Activated CD8-positive, alpha-beta T cell treated with anti-CD3 and anti-CD28 coated beads for 36 hours (primary cell): Measurements from ENCODE around the gene SAFB2. TPM values are rescaled to one million over a fixed set of nuclear protein-coding genes. Genes with fewer than 3 reads are reported as not detected.
A peak's percentile ranks its signal among the peaks of the same experiment; 100 is the strongest.

Source experiments
- ATAC-seq: fragments of 200-7000 bp; cut with Tn5 transposase; one replicate; pipeline ENCODE4 v1.10.0; 2021; ENCODE audit warnings: mild to moderate bottlenecking, moderate library complexity
- CTCF ChIA-PET: fragments of 350-600 bp; sonication (Branson Sonifier 250); formaldehyde crosslinking; loops from one replicate; lab custom pipeline; 2021; ENCODE audit warnings: antibody characterized with exemption; lab: Charles Lee
- POLR2A ChIA-PET: fragments of 350-600 bp; sonication (Branson Sonifier 250); formaldehyde crosslinking; loops from one replicate; lab custom pipeline; 2021; ENCODE audit warnings: antibody characterized with exemption; lab: Charles Lee
- DNase-seq: peaks from one replicate; pipeline ENCODE4 v3.0.0-alpha.2; 2020
- H3K27ac Mint-ChIP-seq: one replicate; pipeline ENCODE4 v1.8.0; 2021; ENCODE audit warnings: mild to moderate bottlenecking, mixed read lengths
- H3K27me3 Mint-ChIP-seq: one replicate; pipeline ENCODE4 v1.8.0; 2021; ENCODE audit warnings: mixed read lengths
- H3K36me3 Mint-ChIP-seq: one replicate; pipeline ENCODE4 v1.8.0; 2021; ENCODE audit warnings: low read depth, mixed read lengths
- H3K4me1 Mint-ChIP-seq: one replicate; pipeline ENCODE4 v1.8.0; 2021; ENCODE audit warnings: low read depth, mixed read lengths
- H3K4me3 Mint-ChIP-seq: one replicate; pipeline ENCODE4 v1.8.0; 2021; ENCODE audit warnings: mild to moderate bottlenecking, moderate library complexity, mixed read lengths
- H3K9me3 Mint-ChIP-seq: one replicate; pipeline ENCODE4 v1.8.0; 2021; ENCODE audit warnings: mixed read lengths
- intact Hi-C: fragments of 100-400 bp; cut with micrococcal nuclease; formaldehyde crosslinking; loops from one replicate; pipeline ENCODE4 v1.10.0; 2022
- total RNA-seq, 2 experiments: library from RNA; stranded (reverse); gene quantifications; one replicate each; pipeline ENCODE4 v1.2.3, GENCODE V29; 2021
- TF ChIP-seq, protein P1 (sequence below): fragments of 200-600 bp; IDR thresholded peaks from one replicate; pipeline ENCODE4 v1.8.0; 2022; ENCODE audit warnings: antibody characterized with exemption, mild to moderate bottlenecking

The SAFB2 gene
- total RNA-seq, 2 experiments from 2014 or later: 70.8 to 78.0 TPM

DNA sequence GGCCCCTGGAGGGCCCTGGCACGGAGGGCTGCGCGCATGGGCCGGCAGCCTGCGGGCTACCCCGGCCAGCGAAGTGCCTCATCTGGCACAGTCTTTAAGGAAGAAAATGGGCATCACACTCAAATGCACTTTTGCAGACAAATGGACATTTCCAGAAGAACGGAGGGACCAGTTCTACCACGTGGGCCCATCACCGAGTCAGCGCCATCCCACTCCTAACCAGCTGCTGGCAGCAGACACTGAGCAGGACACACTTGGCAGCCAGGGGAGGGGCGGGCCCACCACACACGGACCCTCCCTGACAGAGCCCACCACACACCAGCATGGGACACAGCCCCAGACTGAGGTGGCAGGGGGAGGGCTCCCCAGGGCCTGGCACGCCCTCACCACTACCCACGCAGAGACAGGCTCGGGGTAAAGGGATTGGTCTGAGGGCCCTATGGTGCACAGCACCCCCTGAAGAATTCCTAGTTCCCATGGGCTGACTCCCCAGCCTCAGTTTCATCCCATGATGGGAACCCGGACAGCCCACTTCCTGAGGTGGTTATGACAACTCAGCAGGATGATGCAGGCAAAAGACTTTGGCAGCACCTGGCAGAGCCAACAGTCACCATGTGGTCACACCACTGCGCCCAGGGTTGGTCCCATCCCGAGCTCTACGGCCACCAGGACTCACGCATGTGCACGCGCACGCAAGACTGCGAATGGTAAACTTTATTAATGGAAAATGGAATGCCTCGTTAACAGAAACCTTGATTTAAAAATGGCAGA lies 36.1 kb downstream of the SAFB2 start:
- Mint-ChIP-seq H3K4me3 (no peak overlapping the region), H3K27me3 (no peaks in the 10 kb centered on the region), H3K27ac (peak overlapping the region; percentile 52), H3K9me3 (no peaks in the 10 kb centered on the region), H3K4me1 (peaks cover 20% of the 10 kb centered on the region), H3K36me3 (peaks cover 40% of the 10 kb centered on the region)
- DNase-seq (no peak), ATAC-seq (peak; percentile 45)
- CTCF ChIA-PET: interaction anchor here (1.0 kb wide), 1 partner anchor 103 kb away, joined by 5 read pairs; the partner anchor contains the start of gene RPL36
- POLR2A ChIA-PET: interaction anchor here (0.6 to 1.6 kb wide), 5 partner anchors 9 to 101 kb away, joined by 3 to 5 read pairs (median 3); no protein-coding TSS in a partner anchor
- TF ChIP-seq, protein P1, sequence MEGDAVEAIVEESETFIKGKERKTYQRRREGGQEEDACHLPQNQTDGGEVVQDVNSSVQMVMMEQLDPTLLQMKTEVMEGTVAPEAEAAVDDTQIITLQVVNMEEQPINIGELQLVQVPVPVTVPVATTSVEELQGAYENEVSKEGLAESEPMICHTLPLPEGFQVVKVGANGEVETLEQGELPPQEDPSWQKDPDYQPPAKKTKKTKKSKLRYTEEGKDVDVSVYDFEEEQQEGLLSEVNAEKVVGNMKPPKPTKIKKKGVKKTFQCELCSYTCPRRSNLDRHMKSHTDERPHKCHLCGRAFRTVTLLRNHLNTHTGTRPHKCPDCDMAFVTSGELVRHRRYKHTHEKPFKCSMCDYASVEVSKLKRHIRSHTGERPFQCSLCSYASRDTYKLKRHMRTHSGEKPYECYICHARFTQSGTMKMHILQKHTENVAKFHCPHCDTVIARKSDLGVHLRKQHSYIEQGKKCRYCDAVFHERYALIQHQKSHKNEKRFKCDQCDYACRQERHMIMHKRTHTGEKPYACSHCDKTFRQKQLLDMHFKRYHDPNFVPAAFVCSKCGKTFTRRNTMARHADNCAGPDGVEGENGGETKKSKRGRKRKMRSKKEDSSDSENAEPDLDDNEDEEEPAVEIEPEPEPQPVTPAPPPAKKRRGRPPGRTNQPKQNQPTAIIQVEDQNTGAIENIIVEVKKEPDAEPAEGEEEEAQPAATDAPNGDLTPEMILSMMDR: no peak
- intact Hi-C loops: no loop called here

DNA sequence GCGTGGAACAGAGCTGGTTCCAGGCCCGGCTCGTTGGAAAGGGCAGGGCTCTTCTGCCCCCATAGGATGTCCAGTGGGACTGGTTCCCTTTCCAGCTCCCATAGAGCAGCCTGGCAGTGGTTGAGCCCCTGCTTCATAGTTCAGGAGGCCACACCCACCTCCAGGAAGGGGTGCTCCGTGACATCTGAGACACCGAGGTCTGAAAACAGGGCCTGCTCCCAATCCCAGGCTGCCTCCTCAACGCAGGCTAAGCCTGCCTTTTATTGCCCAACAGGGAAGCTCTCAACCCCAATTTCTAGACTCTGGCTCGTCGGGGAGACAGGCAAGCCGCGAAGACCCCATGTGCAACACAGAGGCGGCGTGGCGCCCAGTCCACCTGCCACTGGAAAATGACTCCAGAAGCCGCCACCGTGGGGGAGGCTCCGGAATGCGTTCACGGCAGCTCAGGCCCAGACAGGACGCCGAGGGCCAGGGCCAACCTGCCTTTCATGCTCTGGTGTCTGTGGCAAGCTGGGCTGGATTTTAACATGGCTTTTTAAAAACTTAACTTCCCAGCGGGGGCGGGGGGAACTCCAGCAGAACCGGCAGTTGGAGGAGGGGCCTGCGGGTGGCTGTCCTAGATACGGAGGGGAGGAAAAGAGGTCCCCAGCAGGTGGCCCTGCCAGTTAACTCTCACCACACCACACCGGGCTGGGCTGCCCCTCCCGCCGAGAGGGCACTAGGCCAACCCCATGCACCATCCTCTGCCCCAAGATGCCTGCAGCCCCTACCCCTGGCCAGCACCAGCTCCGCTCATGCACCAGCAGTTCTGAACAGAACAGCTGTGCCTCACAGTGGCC lies 36.9 kb downstream of the SAFB2 start:
- TF ChIP-seq, protein P1: no peak
- H3K27me3 Mint-ChIP-seq: no peaks in the 10 kb centered on the region
- ChIA-PET POLR2A (interaction anchor here (0.7 to 1.6 kb wide), 4 partner anchors 10 to 33 kb away, joined by 3 to 5 read pairs (median 4); no protein-coding TSS in a partner anchor), CTCF (interaction anchor here (1.0 kb wide), 1 partner anchor 104 kb away, joined by 5 read pairs; the partner anchor contains the start of gene RPL36)
- peaks cover 36% of the 10 kb centered on the region for H3K36me3 Mint-ChIP-seq
- ATAC-seq (peak; percentile 84), DNase-seq (peak; percentile 84)
- intact Hi-C loops: no loop called here
- peak overlapping the region; percentile 31 for H3K4me3 Mint-ChIP-seq
- peak overlapping the region; percentile 78 for H3K27ac Mint-ChIP-seq
- H3K9me3 Mint-ChIP-seq: no peaks in the 10 kb centered on the region
- H3K4me1 Mint-ChIP-seq: peaks cover 20% of the 10 kb centered on the region

DNA sequence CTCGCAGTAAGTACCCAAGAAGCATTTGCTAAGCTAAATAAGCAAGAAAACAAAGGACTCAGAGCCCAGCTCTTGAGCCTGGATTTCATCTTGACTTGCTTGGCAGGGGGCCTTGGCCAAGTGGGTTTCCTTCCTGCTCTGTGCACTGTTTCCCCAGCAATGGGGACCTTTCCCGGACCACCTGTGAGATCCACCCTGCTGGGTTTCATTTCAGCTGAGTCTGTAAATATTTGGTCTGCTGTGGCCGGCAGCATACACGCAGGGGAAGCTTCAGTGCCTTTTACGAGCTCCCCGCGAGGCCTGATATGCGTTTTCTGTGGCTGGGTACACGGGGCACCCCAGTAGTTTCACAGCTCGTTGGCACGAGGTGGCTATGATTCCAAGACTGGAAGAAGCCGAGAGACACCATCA lies 42.4 kb downstream of the SAFB2 start:
- TF ChIP-seq, protein P1: no peak
- intact Hi-C loops: no loop called here
- CTCF ChIA-PET: interaction anchor here (1.0 to 2.6 kb wide), 3 partner anchors 13 to 771 kb away, joined by 3 to 14 read pairs (median 3); no protein-coding TSS in a partner anchor

DNA sequence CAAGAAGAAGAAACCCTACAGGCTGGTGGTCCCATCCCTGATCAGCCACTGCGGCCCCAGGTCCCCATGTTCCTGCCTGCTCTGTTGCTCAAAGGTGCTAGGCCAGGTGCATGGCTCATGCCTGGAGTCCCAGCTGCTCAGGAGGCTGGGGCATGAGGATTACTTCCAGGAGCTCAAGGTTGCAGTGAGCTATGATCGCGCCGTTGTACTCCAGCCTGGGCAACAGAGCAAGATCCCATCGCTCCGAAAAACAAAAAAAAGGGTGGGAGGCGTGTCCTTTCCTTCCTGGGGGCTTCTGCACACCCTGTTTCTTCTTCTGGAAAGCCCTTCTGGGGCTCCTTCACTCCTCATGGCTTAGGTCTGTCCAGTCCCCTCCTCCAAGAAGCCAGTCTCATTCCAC lies 42.9 kb downstream of the SAFB2 start:
- CTCF ChIA-PET: interaction anchor here (1.0 to 2.6 kb wide), 4 partner anchors 14 to 770 kb away, joined by 3 to 14 read pairs (median 3); no protein-coding TSS in a partner anchor
- peaks cover 4% of the 10 kb centered on the region for H3K36me3 Mint-ChIP-seq
- H3K9me3 Mint-ChIP-seq: no peaks in the 10 kb centered on the region
- H3K27me3 Mint-ChIP-seq: no peaks in the 10 kb centered on the region
- TF ChIP-seq, protein P1: no peak
- POLR2A ChIA-PET: no interaction called here
- no peak overlapping the region for H3K4me3 Mint-ChIP-seq
- intact Hi-C loops: no loop called here
- peaks cover 2% of the 10 kb centered on the region for H3K4me1 Mint-ChIP-seq
- no peak for ATAC-seq
- no peak for DNase-seq
- no peak overlapping the region for H3K27ac Mint-ChIP-seq

More for the DNA sequence above, 42.4 kb downstream of the SAFB2 start:
- no peaks in the 10 kb centered on the region for H3K9me3 Mint-ChIP-seq
- H3K4me3 Mint-ChIP-seq: no peak overlapping the region
- peaks cover 2% of the 10 kb centered on the region for H3K4me1 Mint-ChIP-seq
- ATAC-seq: no peak
- H3K27ac Mint-ChIP-seq: no peak overlapping the region
- POLR2A ChIA-PET: interaction anchor here (0.5 kb wide), 1 partner anchor 326 kb away, joined by 3 read pairs; no protein-coding TSS in a partner anchor
- H3K36me3 Mint-ChIP-seq: peaks cover 4% of the 10 kb centered on the region
- no peaks in the 10 kb centered on the region for H3K27me3 Mint-ChIP-seq
- no peak for DNase-seq
